Stimulated activated naive CD8-positive, alpha-beta T cell treated with anti-CD3 and anti-CD28 coated beads, Interleukin-15, amount 100 ng/mL, for 72 hours (primary cell): Measurements from ENCODE around the gene HSD3B7.
"Not testable (repeated sequence)": the region's sequence is repeated elsewhere in the genome, so short reads cannot be mapped to it uniquely, and the experiment has no call there.

Source experiments
- ATAC-seq: fragments of 150-1000 bp; cut with Tn5 transposase; 2 replicates; pipeline ENCODE4 v1.10.0; 2021; ENCODE audit warnings: mild to moderate bottlenecking, moderate library complexity
- DNase-seq, 2 donors: peaks; one replicate each; pipeline ENCODE4 v3.0.0; 2021 to 2022
- H3K27ac Mint-ChIP-seq, 2 donors: one replicate each; pipeline ENCODE4 v1.8.0; 2022; ENCODE audit warnings: mild to moderate bottlenecking in 2 of 2, mixed read lengths in 2 of 2, moderate library complexity in 2 of 2
- H3K27me3 Mint-ChIP-seq: one replicate; pipeline ENCODE4 v1.8.0; 2022; ENCODE audit warnings: mixed read lengths
- H3K4me1 Mint-ChIP-seq: one replicate; pipeline ENCODE4 v1.8.0; 2022; ENCODE audit warnings: mild to moderate bottlenecking, mixed read lengths
- H3K4me3 Mint-ChIP-seq, 2 donors: one replicate each; pipeline ENCODE4 v1.8.0; 2022; ENCODE audit warnings: mild to moderate bottlenecking in 2 of 2, mixed read lengths in 2 of 2, moderate library complexity in 1 of 2
- H3K9me3 Mint-ChIP-seq, 2 donors: one replicate each; pipeline ENCODE4 v1.8.0; 2022; ENCODE audit warnings: mixed read lengths in 2 of 2

HSD3B7 gene

GRCh38 chr16:31011815-31012214 lies 26.8 kb downstream of the HSD3B7 start:
- H3K27me3 Mint-ChIP-seq, result peaks cover 47% of the 10 kb centered on the region
- not testable (repeated sequence) for ATAC-seq, H3K9me3 Mint-ChIP-seq, DNase-seq
- peak overlapping the region; percentile 61 to 71 for H3K4me3 Mint-ChIP-seq
- H3K27ac Mint-ChIP-seq, result peak overlapping the region; percentile 58 to 71
- peaks cover 27% of the 10 kb centered on the region for H3K4me1 Mint-ChIP-seq

DNA sequence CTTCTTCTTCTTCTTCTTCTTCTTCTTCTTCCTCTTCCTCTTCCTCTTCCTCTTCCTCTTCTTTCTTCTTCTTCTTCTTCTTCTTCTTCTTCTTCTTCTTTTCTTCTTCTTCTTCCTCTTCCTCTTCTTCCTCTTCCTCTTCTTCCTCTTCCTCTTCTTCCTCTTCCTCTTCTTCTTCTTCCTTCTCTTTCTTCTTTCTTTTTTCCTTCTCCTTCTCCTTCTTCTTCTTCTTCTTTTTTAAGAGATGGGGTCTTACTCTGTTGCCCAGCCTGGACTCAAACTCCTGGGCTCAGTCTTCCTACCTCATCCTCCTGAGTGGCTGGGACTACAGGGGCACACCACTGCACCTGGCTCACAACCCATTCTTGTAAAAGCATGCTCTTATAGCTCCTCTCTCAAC lies 28.3 kb downstream of the HSD3B7 start:
- H3K4me3 Mint-ChIP-seq, result not testable (repeated sequence)

GRCh38 chr16:31016018-31016417 lies 31.0 kb downstream of the HSD3B7 start:
- no peak overlapping the region for H3K27ac Mint-ChIP-seq
- H3K27me3 Mint-ChIP-seq, result peaks cover 41% of the 10 kb centered on the region
- no peak overlapping the region for H3K4me3 Mint-ChIP-seq
- H3K9me3 Mint-ChIP-seq, result no peaks in the 10 kb centered on the region
- ATAC-seq, result no peak
- no peak for DNase-seq
- H3K4me1 Mint-ChIP-seq, result peaks cover 13% of the 10 kb centered on the region

More for the DNA sequence above, 28.3 kb downstream of the HSD3B7 start:
- H3K4me1 Mint-ChIP-seq, result peaks cover 27% of the 10 kb centered on the region
- H3K27me3 Mint-ChIP-seq, result peaks cover 47% of the 10 kb centered on the region
- not testable (repeated sequence) for DNase-seq, ATAC-seq, H3K9me3 Mint-ChIP-seq, H3K27ac Mint-ChIP-seq

DNA sequence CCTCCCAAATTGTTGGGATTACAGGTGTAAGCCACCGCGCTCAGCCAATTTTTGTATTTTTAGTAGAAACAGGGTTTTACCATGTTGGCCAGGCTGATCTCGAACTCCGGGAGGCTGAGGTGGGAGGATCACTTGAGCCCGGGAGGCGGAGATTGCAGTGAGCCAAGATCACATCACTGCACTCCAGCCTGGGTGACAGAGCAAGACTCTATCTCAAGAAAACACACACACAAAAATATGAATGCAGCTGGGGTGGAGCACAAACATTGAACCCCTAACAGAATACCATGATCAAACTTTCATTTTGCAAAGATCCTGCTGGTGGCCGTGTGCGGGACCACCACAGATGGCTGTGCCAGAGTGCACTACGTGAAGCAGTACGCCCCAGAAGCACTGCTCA lies 32.7 kb downstream of the HSD3B7 start:
- DNase-seq, H3K4me3 Mint-ChIP-seq, H3K4me1 Mint-ChIP-seq, H3K9me3 Mint-ChIP-seq, ATAC-seq, H3K27ac Mint-ChIP-seq: not testable (repeated sequence)
- H3K27me3 Mint-ChIP-seq, result peaks cover 25% of the 10 kb centered on the region

- no peak for ATAC-seq
- no peak for DNase-seq
- H3K27ac Mint-ChIP-seq, result no peak overlapping the region
- no peaks in the 10 kb centered on the region for H3K9me3 Mint-ChIP-seq
- H3K4me1 Mint-ChIP-seq, result peaks cover 7% of the 10 kb centered on the region
- H3K4me3 Mint-ChIP-seq, result no peak overlapping the region
- H3K27me3 Mint-ChIP-seq, result peaks cover 6% of the 10 kb centered on the region
These were observed 35.5 kb downstream of the HSD3B7 start for GRCh38 chr16:31020536-31020935.

GRCh38 chr16:31022544-31023251 lies 37.7 kb downstream of the HSD3B7 start:
- no peak for ATAC-seq

DNA sequence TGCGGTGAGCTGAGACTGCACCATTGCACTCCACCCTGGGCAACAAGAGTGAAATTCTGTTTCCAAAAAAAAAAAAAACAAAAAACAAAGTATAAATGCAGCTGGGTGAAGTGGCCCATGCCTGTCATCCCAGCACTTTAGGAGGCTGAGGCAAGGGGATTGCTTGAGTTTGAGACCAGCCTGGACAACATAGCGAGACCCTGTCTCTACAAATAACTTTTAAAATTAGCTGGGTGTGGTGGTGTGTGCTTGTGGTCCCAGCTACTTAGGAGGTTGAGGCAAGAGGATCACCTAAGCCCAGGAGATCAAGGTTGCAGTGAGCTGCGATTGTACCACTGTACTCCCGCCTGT lies 38.2 kb downstream of the HSD3B7 start:
- H3K27me3 Mint-ChIP-seq, result no peaks in the 10 kb centered on the region
- no peak overlapping the region for H3K4me3 Mint-ChIP-seq
- DNase-seq (no peak), ATAC-seq (no peak)
- no peaks in the 10 kb centered on the region for H3K9me3 Mint-ChIP-seq
- H3K27ac Mint-ChIP-seq, result peak overlapping the region in 1 of 2 donors; percentile 27
- H3K4me1 Mint-ChIP-seq, result peaks cover 7% of the 10 kb centered on the region

More at GRCh38 chr16:31022544-31023251, 37.7 kb downstream of the HSD3B7 start:
- no peaks in the 10 kb centered on the region for H3K9me3 Mint-ChIP-seq
- H3K4me1 Mint-ChIP-seq, result peaks cover 7% of the 10 kb centered on the region
- no peak overlapping the region for H3K4me3 Mint-ChIP-seq
- no peaks in the 10 kb centered on the region for H3K27me3 Mint-ChIP-seq
- peak overlapping the region in 1 of 2 donors; percentile 27 for H3K27ac Mint-ChIP-seq
- no peak for DNase-seq

- Mint-ChIP-seq H3K27ac (peak overlapping the region; percentile 3 to 28), H3K27me3 (no peaks in the 10 kb centered on the region), H3K4me1 (peaks cover 7% of the 10 kb centered on the region), H3K4me3 (no peak overlapping the region), H3K9me3 (no peaks in the 10 kb centered on the region)
- DNase-seq (no peak), ATAC-seq (no peak)
These were observed 38.7 kb downstream of the HSD3B7 start for GRCh38 chr16:31023627-31024226.

- Mint-ChIP-seq H3K4me3 (no peak overlapping the region), H3K27ac (no peak overlapping the region), H3K9me3 (no peaks in the 10 kb centered on the region), H3K27me3 (no peaks in the 10 kb centered on the region), H3K4me1 (peaks cover 7% of the 10 kb centered on the region)
- DNase-seq (no peak), ATAC-seq (no peak)
These were observed 40.3 kb downstream of the HSD3B7 start for GRCh38 chr16:31025339-31025738.

- Mint-ChIP-seq H3K4me3 (no peak overlapping the region), H3K27me3 (no peaks in the 10 kb centered on the region), H3K9me3 (no peaks in the 10 kb centered on the region), H3K27ac (no peak overlapping the region), H3K4me1 (peaks cover 22% of the 10 kb centered on the region)
- DNase-seq (no peak), ATAC-seq (no peak)
These were observed 44.3 kb downstream of the HSD3B7 start for GRCh38 chr16:31029272-31029671.

DNA sequence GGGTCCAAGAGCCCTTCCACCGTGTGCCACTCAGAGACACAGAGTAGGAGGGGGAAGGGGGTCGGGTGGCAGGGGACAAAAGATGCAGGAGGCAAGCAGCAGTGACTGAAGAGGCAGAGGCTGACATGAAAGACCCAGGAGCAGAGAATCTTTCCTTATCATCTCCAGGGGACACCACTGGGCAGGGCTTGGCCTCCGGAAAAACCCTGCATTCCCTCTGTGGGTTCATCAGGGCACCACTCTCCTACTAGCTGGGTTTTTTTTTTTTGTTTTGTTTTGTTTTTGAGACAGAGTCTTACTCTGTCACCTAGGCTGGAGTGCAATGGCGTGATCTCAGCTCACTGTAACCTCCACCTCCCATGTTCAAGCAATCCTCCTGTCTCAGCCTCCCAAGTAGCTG lies 46.3 kb downstream of the HSD3B7 start:
- H3K9me3 Mint-ChIP-seq, result no peaks in the 10 kb centered on the region
- no peak overlapping the region for H3K27ac Mint-ChIP-seq
- no peak for ATAC-seq
- H3K4me1 Mint-ChIP-seq, result peaks cover 28% of the 10 kb centered on the region
- no peak overlapping the region for H3K4me3 Mint-ChIP-seq
- H3K27me3 Mint-ChIP-seq, result no peaks in the 10 kb centered on the region
- DNase-seq, result no peak

DNA sequence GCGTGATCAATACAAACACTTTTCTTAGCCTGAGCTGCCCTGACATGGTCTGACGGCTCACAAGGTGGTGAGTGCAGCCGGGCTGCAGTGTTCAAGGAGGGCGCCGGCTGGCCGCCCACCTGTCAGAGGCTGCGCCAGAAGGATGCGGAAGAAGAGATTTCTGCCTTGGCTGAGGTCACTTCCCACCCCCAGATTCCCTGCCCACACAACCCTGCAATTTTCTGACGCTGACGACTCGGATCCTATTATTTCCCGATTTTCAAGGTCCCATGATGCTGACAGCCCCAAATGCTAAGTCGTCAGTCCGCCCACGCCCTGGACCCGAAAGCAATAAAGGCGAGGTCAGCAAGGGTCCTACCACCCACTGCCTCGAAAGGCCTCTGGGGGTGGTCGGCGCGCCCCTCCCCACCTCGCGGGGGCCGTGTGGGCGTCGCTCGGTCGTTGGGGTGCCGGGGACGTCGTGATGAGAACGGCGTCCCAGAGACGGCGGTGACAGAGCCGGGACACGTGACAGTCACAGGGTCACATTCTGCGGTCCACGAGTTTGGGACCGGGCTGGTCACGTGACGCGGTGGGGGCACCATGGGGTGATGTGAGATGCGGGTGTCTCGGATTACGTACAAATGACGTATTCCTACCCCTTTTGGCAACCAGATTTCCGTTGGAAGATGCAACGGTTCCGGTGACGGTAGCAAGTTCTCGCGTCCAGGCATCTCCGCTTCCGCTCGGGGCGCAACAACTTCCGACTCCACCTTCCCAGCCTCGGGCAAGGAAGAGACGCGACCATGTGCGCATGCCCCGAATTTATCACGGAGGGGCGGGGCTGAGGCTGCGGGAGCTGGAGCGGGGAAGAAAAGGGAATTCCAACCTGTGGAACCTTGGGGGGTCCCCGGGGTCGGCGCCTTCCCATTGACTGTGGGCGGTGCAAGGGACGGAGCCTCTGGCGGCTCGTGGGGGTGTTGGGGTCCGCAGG lies 48.0 kb downstream of the HSD3B7 start, which contains the start of gene STX4:
STX4 (plus strand) TSS at position 823 of the 973 bp plus-strand sequence. CDS start 248 bp downstream, outside the sequence.
- Mint-ChIP-seq H3K27ac (peak within 1 kb of the TSS; percentile 91 to 94), H3K9me3 (no peaks in the 10 kb centered on the region), H3K4me3 (peak within 1 kb of the TSS; percentile 90 to 91), H3K4me1 (peaks cover 28% of the 10 kb centered on the region), H3K27me3 (no peaks in the 10 kb centered on the region)
- ATAC-seq (peak; percentile 89), DNase-seq (peak; percentile 91 to 97)

GRCh38 chr16:31033709-31034492 lies 48.9 kb downstream of the HSD3B7 start:
- Mint-ChIP-seq H3K4me3 (peak overlapping the region; percentile 90 to 91), H3K4me1 (peaks cover 28% of the 10 kb centered on the region), H3K27ac (peak overlapping the region; percentile 91 to 94), H3K9me3 (no peaks in the 10 kb centered on the region), H3K27me3 (no peaks in the 10 kb centered on the region)
- peak; percentile 66 for ATAC-seq
- peak; percentile 81 to 85 for DNase-seq

- peaks cover 24% of the 10 kb centered on the region for H3K4me1 Mint-ChIP-seq
- no peaks in the 10 kb centered on the region for H3K9me3 Mint-ChIP-seq
- ATAC-seq, result no peak
- H3K27me3 Mint-ChIP-seq, result no peaks in the 10 kb centered on the region
- H3K4me3 Mint-ChIP-seq, result no peak overlapping the region
- peak overlapping the region; percentile 11 to 37 for H3K27ac Mint-ChIP-seq
- DNase-seq, result no peak
These were observed 51.7 kb downstream of the HSD3B7 start for GRCh38 chr16:31036691-31037090.
